GM12874 (cell line): ENCODE data around the gene SEPHS1.

Source experiments
- TF ChIP-seq, protein P1 (sequence below): IDR thresholded peaks from 2 replicates; pipeline ENCODE4 v1.5.1; 2011; ENCODE audit warnings: low read depth, mild to moderate bottlenecking, control low read depth, low read length, moderate library complexity; ENCODE audit not compliant: insufficient read depth

Gene SEPHS1

GRCh38 chr10:13317474-13317873 is 30.6 kb downstream of the SEPHS1 start:
- TF ChIP-seq, protein P1, sequence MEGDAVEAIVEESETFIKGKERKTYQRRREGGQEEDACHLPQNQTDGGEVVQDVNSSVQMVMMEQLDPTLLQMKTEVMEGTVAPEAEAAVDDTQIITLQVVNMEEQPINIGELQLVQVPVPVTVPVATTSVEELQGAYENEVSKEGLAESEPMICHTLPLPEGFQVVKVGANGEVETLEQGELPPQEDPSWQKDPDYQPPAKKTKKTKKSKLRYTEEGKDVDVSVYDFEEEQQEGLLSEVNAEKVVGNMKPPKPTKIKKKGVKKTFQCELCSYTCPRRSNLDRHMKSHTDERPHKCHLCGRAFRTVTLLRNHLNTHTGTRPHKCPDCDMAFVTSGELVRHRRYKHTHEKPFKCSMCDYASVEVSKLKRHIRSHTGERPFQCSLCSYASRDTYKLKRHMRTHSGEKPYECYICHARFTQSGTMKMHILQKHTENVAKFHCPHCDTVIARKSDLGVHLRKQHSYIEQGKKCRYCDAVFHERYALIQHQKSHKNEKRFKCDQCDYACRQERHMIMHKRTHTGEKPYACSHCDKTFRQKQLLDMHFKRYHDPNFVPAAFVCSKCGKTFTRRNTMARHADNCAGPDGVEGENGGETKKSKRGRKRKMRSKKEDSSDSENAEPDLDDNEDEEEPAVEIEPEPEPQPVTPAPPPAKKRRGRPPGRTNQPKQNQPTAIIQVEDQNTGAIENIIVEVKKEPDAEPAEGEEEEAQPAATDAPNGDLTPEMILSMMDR = no peak

GRCh38 chr10:13316635-13317311 is 31.3 kb downstream of the SEPHS1 start:
- TF ChIP-seq, protein P1 = no peak

DNA sequence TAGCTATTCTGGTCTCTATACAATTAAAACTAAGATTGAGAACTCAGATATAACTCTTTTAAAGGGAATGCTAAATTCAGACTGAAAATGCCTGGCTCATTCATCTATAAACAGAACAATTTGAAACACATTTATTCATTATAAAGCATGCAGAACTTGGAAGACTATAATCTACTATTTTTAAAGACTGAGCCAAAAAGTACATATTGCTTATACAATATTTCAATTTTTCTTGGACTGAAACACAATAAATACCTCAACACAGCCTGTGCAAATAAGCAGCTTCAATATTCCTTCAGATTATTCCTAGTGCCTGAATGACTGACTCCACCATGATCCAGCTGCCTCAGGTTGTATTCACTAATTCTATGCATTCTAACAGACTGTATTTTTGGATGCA is 32.7 kb downstream of the SEPHS1 start:
- TF ChIP-seq, protein P1 = no peak

DNA sequence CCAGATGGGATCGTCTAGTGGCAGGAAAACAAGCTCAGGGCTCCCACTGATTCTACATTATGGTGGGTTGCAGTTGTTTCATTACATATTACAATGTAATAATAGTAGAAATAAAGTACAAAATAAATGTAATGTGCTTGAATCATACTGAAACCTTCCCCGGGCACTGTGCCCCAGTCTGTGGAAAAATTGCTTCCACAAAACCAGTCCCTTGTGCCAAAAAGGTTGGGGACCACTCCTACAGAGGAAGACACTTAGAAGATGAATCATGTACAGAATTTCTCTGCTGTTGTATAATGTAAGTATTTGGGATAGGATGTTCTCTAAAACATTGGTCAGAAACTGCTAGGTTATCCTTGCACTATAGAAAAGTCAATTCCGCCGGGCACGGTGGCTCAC is 36.9 kb downstream of the SEPHS1 start:
- TF ChIP-seq, protein P1 = no peak

GRCh38 chr10:13310518-13311176 is 37.4 kb downstream of the SEPHS1 start:
- TF ChIP-seq, protein P1 = no peak

DNA sequence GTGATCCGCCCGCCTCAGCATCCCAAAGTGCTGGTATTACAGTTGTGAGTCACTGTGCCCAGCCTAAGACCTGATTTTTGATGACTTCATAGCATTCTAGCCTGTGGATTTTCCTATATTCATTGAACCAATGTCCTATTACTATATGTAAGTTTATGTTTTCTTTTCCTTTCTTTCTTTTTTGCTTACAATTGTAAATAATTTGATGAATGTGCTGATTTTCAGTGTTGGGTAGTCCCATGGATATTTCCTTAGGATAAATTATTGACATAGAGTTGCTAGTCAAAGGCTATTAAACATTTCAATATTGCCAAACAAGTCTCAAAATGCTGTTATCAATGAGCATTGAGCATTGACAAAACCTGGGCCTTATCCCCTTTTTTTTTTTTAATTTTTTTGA is 38.3 kb downstream of the SEPHS1 start:
- TF ChIP-seq, protein P1 = no peak

- TF ChIP-seq, protein P1 = no peak
Observed at GRCh38 chr10:13308096-13308495, 40.0 kb downstream of the SEPHS1 start.
